ENCODE measurements around the gene ARHGEF39.
A peak's percentile ranks its signal among the peaks of the same experiment; 100 is the strongest.

The ARHGEF39 gene

DNA sequence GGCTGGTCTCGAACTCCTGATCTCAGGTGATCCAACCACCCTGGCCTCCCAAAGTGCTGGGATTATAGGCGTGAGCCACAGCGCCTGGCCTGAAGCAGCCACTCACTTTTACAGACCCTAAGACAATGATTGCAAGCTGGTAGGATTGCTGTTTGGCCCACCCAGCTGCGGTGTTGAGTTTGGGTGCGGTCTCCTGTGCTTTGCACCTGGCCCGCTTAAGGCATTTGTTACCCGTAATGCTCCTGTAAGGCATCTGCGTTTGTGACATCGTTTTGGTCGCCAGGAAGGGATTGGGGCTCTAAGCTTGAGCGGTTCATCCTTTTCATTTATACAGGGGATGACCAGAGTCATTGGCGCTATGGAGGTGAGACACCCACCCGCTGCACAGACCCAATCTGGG lies 10.2 kb upstream of the ARHGEF39 start:
- DNase-seq (ENCODE audit: low read depth): no peak

DNA sequence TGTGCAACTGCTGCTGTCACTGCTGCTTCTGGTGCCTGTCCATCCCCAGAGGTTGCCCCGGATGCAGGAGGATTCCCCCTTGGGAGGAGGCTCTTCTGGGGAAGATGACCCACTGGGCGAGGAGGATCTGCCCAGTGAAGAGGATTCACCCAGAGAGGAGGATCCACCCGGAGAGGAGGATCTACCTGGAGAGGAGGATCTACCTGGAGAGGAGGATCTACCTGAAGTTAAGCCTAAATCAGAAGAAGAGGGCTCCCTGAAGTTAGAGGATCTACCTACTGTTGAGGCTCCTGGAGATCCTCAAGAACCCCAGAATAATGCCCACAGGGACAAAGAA lies 9.0 kb upstream of the ARHGEF39 start:
- DNase-seq (ENCODE audit: low read depth): no peak

DNA sequence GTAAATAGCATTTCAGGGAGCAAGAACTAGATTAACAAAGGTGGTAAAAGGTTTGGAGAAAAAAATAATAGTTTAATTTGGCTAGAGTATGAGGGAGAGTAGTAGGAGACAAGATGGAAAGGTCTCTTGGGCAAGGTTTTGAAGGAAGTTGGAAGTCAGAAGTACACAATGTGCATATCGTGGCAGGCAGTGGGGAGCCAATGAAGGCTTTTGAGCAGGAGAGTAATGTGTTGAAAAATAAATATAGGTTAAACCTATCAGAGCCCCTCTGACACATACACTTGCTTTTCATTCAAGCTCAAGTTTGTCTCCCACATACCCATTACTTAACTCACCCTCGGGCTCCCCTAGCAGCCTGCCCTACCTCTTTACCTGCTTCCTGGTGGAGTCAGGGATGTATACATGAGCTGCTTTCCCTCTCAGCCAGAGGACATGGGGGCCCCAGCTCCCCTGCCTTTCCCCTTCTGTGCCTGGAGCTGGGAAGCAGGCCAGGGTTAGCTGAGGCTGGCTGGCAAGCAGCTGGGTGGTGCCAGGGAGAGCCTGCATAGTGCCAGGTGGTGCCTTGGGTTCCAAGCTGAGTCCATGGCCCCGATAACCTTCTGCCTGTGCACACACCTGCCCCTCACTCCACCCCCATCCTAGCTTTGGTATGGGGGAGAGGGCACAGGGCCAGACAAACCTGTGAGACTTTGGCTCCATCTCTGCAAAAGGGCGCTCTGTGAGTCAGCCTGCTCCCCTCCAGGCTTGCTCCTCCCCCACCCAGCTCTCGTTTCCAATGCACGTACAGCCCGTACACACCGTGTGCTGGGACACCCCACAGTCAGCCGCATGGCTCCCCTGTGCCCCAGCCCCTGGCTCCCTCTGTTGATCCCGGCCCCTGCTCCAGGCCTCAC lies 8.4 kb upstream of the ARHGEF39 start, which contains the start of gene CA9:
Gene CA9 (plus strand): TSS at position 797 of the 893 bp plus-strand sequence. CDS start 32 bp downstream, at position 829.
- DNase-seq (ENCODE audit: low read depth): no peak

DNA sequence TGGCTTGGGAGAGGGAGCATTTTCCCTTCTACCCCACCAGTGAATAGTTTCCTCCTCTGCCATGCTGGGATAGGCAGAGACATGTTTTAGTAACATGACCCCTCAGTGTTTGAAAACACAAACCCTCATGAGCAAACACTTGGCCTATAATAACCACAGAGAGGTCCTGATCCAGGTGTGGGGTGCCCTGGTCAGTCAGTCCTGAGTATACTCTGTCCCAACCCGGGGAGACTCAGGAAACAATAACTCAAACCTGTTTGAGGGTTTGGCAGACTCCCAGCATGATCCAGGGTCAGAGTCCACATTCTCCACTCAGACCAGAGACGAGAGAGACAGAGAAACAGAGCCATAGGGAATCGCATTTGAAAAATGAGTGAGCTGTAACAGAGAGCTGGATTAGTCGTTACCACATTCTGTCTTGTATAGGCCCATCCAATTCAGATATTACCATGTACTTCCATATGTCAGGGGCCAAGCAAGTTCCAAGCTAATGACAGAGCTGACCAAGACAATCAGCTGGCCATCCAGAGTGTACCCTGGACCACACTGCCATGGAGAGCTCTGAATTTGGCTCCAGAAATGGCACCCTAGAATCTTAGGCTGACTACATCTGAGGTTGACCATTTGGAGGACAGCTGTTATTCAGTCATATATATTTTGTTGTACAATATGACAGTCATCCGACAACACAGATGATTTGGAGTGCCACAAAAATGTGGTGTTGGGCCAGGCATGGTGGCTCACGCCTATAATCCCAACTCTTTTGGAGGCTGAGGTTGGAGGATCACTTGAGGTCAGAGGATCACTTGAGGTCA lies 4.5 kb upstream of the ARHGEF39 start:
- DNase-seq (ENCODE audit: low read depth): no peak

DNA sequence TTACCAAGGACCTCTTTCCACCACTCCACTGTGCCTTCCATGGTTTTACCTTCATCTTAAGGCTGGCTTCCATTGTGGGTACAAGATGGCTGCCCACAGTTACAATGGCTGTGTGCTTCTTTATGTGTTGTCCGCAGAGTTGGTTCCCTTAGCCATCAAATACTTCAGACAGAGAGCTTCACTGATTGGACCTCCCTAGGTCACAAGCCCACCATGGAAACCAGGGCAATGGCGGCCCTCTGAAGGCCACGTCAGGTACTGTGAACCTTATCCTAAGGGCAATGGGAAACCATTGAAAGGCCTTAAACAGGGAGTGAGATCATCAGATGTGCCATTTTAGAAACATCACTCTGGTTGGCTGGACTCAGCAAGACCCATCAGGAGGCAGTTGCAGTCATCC lies 2.9 kb upstream of the ARHGEF39 start:
- DNase-seq (ENCODE audit: low read depth): no peak

DNA sequence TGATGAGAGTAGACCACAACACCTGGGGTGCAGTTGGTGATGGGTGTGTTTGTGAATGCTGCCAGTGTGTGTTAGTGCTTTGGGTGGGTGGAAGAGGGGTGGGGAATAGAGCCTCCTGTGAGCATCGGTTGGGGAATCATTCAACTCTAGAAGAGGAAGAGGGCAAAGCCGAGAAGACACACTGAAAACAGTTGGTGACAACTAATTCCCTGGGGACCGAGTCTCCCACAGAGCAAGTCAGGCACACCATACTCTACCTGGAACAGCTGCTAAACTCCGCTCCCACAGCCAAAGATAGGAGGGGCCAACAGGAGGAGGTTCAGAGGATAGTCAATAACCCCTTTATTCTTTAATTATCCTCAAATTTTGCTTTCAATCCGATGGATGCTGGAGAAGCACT lies 1.6 kb upstream of the ARHGEF39 start:
- DNase-seq (ENCODE audit: low read depth): no peak

DNA sequence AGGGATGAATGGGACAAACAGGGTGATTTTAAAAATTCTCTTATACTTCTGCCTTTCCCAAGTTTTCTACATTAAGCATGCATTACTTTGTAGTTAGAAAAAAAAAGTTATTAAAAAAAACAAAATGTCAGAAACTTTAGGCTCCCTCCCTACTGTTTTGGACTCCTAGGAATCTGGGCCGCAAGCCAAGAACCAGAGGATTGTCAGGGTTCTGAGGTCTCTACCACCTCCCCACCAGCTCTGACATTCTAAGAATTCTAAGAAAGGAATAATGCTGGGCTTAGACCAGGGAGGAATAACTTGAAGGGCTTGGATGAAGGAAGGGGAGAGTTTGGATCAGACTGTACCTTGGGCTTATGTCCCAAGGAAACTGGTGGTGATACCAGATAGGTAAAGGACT lies 1.1 kb upstream of the ARHGEF39 start:
- DNase-seq (ENCODE audit: low read depth): no peak

DNA sequence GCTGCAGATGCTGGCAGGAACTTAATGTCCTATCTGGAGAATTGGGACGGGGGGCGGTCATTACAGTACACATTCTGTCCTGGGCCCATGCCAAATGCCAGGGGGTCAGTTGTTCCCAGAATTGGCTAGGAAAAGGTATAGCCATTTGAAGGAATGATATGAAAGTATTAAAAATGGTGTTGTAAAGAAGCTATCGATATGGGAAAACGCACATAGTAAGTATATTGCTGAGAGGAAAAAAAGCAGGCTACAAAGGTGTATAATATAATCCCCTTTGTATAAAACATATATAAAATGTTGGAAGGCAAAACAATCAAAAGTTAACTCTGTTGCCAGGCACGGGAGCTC lies 450 bp upstream of the ARHGEF39 start:
- no peak for DNase-seq (ENCODE audit: low read depth)

DNA sequence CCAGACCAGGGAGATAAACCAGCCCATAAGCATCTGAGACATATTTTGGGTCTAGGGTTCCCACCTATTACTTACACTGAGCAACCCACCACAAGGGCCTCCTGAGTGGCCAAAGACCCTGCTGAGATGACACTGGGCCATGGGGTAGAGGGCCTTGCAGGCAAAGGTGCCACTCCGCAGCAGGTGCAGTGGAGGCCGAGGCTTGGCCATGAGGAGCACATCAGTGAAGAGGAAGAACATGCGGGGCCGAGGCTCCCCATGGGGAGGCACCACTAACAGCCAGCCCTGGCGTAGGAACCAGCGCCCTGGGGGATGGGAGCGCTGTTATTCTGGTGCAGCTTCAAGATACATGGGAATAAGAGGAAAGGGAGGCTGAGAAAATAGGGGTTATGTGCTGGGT lies 2.6 kb downstream of the ARHGEF39 start:
- no peak for DNase-seq (ENCODE audit: low read depth)

DNA sequence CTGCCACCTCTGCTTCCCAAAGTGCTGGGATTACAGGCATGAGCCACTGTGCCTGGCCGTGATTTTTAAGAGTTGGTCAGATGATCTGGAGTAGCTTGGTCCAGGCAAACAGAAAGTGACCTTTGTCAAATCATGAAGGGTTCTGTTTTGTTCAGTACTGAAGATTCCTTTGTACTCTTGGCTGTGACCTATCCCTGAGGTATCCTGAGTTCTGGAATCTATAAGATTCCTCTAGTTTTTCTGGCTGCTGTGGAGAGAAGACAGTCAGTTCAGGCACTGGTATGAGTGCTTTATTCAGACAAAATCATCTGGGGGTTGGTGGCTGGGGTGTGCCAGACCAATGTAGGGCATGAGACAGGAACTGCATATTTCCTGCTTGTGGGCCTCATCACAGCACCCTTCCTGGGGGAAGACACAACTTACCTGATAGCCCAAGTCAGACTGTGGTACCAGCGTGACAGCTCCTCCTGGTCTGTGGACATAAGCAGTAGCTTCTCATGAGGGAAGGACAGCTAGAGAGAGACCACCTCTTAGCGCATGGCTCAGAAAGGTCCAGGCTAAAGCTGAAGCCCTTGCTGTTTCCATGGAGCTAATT lies 3.1 kb downstream of the ARHGEF39 start:
- DNase-seq (ENCODE audit: low read depth): no peak

DNA sequence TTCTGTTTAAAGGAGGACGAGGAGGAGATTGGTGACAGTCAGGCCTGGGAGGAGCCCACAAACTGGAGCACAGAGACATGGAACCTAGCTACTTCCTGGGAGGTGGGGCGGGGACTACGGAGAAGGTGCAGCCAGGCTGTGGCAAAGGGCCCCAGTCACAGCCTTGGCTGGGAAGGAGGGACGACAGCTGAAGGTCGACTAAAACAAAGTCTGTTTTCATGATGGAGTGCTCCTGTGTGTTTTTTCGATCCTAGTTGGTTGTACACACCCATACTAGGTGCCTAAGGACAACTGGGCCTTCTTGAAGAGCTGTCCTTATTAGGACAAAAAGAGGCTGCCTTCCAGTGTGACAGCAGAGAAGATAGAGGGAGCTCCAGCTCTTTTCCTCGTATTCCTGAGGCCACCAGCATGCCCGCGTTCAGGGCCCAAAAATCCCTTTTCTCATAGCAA lies 4.0 kb downstream of the ARHGEF39 start:
- no peak for DNase-seq (ENCODE audit: low read depth)

DNA sequence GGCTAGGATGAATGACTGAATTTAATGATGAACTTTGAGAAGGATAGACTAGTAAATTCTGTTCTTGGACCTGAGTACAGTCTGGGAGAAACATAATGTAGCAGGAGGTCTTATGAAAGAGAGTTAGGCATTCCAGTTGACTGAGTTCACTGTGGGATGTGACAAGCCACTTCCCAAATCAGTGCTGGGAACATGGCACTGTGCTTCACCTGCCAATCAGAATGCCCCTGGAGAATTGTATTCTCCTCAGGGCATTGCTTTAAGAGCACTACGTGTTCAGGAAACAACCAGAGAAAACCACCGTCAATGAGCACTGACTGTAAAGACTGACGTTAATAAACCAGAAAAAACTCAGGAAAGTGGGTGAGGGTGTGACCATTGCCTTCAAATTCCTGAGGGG lies 5.7 kb downstream of the ARHGEF39 start:
- DNase-seq (ENCODE audit: low read depth): no peak

DNA sequence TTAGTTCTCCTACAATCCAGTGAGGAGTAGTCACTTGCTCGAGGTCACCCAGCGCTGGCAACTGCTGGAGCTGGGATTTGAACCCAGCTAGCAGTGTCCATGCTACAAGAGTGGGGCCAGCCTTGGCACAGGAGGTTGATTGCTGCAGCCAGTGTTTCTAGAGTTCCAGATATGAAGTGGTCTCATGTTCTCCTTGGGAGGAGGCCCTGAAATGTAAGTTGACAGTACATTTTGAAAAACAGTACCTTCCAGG lies 6.1 kb downstream of the ARHGEF39 start:
- no peak for DNase-seq (ENCODE audit: low read depth)

DNA sequence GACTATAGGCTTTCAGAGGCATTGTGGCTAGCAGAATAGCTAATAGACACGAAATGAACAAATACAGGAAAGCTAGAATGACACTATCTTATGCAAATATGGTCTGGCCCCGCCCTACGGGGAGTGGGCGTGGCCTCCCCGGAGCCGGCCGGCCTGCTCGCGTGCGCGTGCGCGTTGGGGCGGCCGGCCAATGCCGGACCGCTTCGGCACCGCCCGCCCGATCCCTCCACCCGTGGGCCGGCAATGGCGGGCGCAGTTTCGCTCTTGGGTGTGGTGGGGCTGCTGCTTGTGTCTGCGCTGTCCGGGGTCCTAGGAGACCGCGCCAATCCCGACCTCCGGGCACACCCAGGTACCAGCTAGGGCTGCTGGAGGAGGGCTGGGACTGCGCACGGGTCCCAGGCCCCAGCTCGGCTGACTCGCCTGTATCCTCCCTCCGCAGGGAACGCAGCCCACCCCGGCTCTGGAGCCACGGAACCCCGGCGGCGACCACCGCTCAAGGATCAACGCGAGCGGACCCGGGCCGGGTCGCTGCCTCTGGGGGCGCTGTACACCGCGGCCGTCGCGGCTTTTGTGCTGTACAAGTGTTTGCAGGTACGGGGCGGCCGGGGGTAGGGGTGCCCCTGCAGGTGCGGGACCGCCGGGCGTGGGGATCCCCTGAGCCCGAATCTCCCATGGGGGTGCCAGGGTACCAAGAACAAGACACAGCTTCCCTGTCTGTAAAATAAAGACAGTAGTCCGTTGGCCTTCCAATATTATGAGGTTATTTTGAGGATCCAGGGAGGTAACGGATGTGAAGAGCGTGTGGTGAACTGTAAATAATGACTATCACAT lies 6.6 kb downstream of the ARHGEF39 start, which contains the start of gene CCDC107:
Gene CCDC107 (plus strand): TSS at position 156 of the 831 bp plus-strand sequence. CDS start 88 bp downstream, at position 244.
- no peak for DNase-seq (ENCODE audit: low read depth)

DNA sequence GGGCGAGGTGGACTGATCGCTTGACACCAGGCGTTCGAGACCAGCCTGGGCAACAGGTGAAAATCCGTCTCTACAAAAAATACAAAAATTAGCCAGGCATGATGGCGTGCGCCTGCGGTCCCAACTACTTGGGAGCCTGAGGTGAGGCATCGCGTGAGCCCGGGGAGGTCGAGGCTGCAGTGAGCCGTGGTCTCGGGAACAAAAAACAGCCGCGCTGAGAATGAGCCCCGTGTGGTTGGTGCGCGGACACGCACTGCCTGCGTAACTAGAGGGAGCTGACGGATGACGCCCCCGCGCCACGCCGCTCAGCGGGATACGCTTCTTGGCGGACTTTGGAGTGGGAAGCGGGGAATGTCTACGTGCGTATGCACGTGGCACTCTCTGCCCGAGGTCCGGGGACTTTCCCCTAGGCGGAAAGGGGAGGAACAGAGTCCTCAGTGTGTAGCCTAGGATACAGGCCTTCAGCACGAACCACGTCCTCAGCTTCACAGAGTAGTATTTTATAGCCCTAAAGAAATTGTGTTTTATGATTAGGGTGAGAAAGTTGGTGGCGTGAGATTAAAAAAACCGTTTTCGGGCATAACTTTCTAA lies 7.4 kb downstream of the ARHGEF39 start, which contains the start of gene RMRP:
Gene RMRP (minus strand): TSS at position 474 of the 591 bp plus-strand sequence.
- peak; percentile 98 for DNase-seq (ENCODE audit: low read depth)

DNA sequence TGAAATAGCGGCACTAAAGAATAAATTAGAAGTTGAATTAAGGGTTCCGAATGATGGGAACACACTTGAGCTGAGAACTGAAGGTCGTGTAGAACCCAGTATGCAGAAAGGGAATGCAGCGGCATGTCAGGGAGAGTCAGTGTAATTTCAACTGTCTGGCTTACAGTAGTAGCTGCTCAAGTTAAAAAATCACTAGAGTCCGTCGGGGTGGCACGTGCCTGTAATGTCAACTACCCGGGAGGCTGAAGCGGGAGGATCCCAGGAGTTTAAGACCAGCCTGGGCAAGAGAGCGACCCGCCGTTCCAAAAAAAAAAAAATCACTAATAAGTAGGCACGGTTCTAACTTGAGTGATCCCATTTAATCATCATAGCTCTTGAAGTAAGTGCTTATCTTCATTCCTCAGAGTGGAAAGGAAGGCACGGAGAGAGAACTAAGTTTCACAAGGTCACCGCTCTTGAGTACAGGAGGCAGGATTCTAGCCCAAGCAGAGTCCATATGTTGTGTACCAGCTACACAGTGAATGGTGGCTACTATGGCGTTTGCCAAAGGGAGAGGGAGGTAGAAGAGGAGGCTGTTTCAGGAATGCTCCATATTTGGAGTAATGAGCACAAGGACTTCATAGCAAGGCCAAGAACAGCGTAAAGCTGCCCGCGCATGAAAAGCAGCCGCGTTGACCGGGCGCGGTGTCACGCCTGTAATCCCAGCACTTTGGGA lies 8.0 kb downstream of the ARHGEF39 start:
- DNase-seq (ENCODE audit: low read depth): no peak

DNA sequence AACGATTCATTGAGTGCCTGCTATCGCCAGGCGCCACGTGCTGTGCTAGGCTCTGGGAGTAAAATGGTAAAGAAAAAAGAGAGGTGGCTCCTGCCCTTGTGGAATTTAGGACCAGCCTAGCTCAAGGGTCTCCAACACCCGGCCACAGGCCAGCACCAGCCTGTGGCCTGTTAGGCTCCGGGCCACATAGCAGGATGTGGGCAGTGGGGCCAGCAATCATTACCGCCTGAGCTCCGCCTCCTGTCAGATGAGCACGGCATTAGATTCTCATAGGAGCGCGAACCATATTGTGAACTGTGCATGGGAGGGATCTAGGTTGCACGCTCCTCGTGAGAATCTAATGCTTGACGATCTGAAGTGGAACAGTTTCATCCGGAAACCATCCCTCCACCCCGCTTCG lies 8.6 kb downstream of the ARHGEF39 start:
- no peak for DNase-seq (ENCODE audit: low read depth)

DNA sequence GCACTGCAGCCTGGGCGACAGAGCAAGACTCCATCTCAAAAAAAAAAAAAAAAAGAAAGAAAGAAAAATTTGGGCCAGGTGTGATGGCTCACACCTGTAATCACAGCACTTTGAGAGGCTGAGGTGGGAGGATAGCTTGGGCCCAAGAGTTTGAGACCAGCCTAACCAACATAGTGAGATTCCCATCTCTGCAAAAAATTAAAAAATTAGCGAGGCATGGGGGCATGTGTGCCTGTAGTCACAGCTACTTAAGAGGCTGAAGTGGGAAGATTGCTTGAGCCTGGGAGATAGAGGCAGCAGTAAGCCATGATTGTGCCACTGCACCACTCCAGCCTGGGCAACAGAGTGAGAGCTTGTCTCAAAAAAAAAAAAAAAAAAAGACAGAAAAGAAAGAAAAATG lies 11.4 kb downstream of the ARHGEF39 start:
- no peak for DNase-seq (ENCODE audit: low read depth)

DNA sequence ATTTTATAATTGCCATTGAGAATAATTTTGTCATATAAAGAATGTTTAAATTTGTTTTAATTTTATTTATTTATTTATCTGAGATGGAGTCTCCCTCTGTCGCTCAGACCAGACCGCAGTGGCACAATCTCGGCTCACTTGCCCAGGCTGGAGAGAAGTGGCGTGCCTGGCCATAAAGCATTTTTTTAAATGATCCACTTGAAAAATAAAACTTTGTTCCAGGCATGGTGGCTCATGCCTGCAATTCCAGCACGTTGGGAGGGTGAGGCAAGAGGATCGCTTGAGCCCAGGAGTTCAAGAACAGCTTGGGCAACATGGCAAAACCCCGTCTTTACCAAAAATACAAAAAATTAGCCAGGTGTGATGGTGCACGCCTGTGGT lies 12.2 kb downstream of the ARHGEF39 start:
- DNase-seq (ENCODE audit: low read depth): no peak

DNA sequence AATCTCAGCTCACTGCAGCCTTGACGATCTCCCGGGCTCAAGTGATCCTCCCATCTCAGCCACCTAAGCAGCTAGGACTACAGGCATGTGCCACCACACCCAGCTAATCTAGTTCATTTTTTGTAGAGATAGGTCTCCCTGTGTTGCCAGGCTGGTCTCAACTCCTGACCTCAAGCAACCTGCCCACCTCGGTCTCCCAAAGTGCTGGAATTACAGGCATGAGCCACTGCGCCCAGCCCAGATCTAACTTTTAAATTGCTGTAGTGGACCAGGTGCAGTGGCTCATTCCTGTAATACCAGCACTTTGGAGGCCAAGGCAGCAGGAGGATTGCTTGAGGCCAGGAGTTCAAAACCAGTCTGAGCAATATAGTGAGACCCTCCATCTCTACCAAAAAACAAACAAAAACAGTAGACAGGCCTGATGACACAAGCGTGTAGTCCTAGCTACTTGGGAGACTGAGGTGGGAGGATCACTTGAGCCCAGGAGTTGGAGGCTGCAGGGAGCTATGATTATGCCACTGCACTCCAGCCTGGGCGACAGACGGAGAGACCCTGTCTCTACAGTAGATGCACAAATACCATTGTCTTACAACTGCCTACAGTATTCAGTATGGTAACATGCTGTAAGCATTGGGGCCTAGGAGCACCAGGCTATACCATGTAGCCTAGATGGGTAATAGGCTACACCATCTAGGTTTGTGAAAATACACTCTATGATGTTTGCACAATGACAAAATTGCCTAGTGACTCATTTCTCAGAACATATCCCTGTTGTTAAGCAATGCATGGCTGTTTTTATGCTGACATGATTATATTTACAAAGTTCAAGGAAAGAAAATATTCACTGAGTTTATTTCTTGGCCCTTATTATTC lies 12.8 kb downstream of the ARHGEF39 start:
- no peak for DNase-seq (ENCODE audit: low read depth)

All from non-pigmented ciliary epithelial cell (primary cell).